ENCODE data around the gene SLC23A3. TPM values are rescaled to one million over a fixed set of nuclear protein-coding genes. Genes with fewer than 3 reads are reported as not detected.

Gene SLC23A3
- total and polyA plus RNA-seq, 2 experiments from 2014 or later, result 0.58 to 1.2 TPM

DNA sequence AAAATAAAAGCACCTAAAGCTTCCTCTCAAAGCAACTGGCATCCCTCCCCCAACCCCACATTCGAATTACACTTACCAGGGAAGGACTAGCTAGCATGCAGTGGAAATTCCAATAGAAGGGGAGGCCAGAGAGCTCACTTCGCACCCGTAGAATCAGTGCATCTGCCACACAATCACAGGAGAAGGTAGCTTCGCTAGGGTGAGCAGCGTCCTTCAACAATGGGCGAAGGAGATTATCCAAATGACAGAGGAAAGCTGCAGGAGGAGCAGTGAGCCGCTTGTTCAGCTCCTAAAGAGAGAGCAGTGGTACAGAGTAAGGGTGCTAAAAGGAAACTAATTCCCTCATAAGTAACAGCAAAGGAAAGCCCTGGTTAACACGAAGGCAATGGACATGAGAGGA lies 12.4 kb downstream of the SLC23A3 start:
- Histone ChIP-seq H3K27ac (no peak overlapping the region), H3K79me2 (ENCODE audit: insufficient read depth) (no peaks in the 10 kb centered on the region), H3K4me1 (ENCODE audit: insufficient read depth) (peaks cover 14% of the 10 kb centered on the region), H3K9me3 (ENCODE audit: low read depth) (no peaks in the 10 kb centered on the region), H3K9ac (no peak overlapping the region), H3F3A (ENCODE audit: insufficient read depth) (peaks cover 5% of the 10 kb centered on the region; the same call in 1 of the 2 replicates), H3K4me3 (no peak overlapping the region), H3K4me2 (ENCODE audit: unreplicated experiment) (no peak overlapping the region), H3K36me3 (ENCODE audit: low read depth) (no peaks in the 10 kb centered on the region), H2AFZ (no peak overlapping the region), H4K20me1 (ENCODE audit: insufficient read depth) (no peaks in the 10 kb centered on the region), H3K27me3 (replicated peaks; ENCODE audit: insufficient read depth) (no peaks in the 10 kb centered on the region), H3K9me2 (ENCODE audit: insufficient read depth) (no peaks in the 10 kb centered on the region)
- in situ Hi-C loops (cut with MboI), result no loop called here
- DNase-seq, result no peak
- WGBS, 2 experiments (ENCODE audit: low coverage in 1 of 2, low lambda C conversion rate in 2 of 2, missing lambda C conversion rate in 2 of 2), result 90 to 94% methylated on average over 8 of the region's 8 CpGs
- no peak for TF ChIP-seq EZH2phosphoT487 (IDR thresholded peaks at IDR 0.05; ENCODE audit: insufficient read depth, low read depth)
- no peak for TF ChIP-seq EZH2 (IDR thresholded peaks at IDR 0.05; ENCODE audit: insufficient read depth, poor library complexity, severe bottlenecking)

GRCh38 chr2:219155054-219155644 lies 14.7 kb downstream of the SLC23A3 start:
- peak; percentile 87 for DNase-seq
- no peak overlapping the region for H3K27ac ChIP-seq
- H3K4me3 ChIP-seq, result no peak overlapping the region
- H2AFZ ChIP-seq, result no peak overlapping the region
- H4K20me1 ChIP-seq (ENCODE audit: insufficient read depth), result no peaks in the 10 kb centered on the region
- 0 to 4% methylated on average over 4 of the region's 4 CpGs for WGBS, 2 experiments (ENCODE audit: low coverage in 1 of 2, low lambda C conversion rate in 2 of 2, missing lambda C conversion rate in 2 of 2)
- peaks cover 14% of the 10 kb centered on the region for H3K4me1 ChIP-seq (ENCODE audit: insufficient read depth)
- no peak overlapping the region for H3K4me2 ChIP-seq (ENCODE audit: unreplicated experiment)
- no peaks in the 10 kb centered on the region for H3K9me2 ChIP-seq (ENCODE audit: insufficient read depth)
- H3K27me3 ChIP-seq (replicated peaks; ENCODE audit: insufficient read depth), result no peaks in the 10 kb centered on the region
- no peaks in the 10 kb centered on the region for H3K36me3 ChIP-seq (ENCODE audit: low read depth)
- TF ChIP-seq EZH2phosphoT487 (IDR thresholded peaks at IDR 0.05; ENCODE audit: insufficient read depth, low read depth), result no peak
- no peak for TF ChIP-seq EZH2 (IDR thresholded peaks at IDR 0.05; ENCODE audit: insufficient read depth, poor library complexity, severe bottlenecking)
- H3K9ac ChIP-seq, result no peak overlapping the region
- H3F3A ChIP-seq (ENCODE audit: insufficient read depth), result peaks cover 5% of the 10 kb centered on the region; the same call in 1 of the 2 replicates
- no peaks in the 10 kb centered on the region for H3K9me3 ChIP-seq (ENCODE audit: low read depth)
- no peaks in the 10 kb centered on the region for H3K79me2 ChIP-seq (ENCODE audit: insufficient read depth)
- in situ Hi-C loops (cut with MboI), result no loop called here

GRCh38 chr2:219149667-219150066 lies 20.2 kb downstream of the SLC23A3 start:
- Histone ChIP-seq H4K20me1 (ENCODE audit: insufficient read depth) (no peaks in the 10 kb centered on the region), H3K27me3 (replicated peaks; ENCODE audit: insufficient read depth) (no peaks in the 10 kb centered on the region), H3K27ac (no peak overlapping the region), H3K4me1 (ENCODE audit: insufficient read depth) (no peaks in the 10 kb centered on the region), H3K79me2 (ENCODE audit: insufficient read depth) (no peaks in the 10 kb centered on the region), H3K4me2 (ENCODE audit: unreplicated experiment) (no peak overlapping the region), H3K36me3 (ENCODE audit: low read depth) (no peaks in the 10 kb centered on the region), H3K9me2 (ENCODE audit: insufficient read depth) (no peaks in the 10 kb centered on the region), H2AFZ (no peak overlapping the region), H3K9ac (no peak overlapping the region), H3F3A (ENCODE audit: insufficient read depth) (no peaks in the 10 kb centered on the region), H3K9me3 (ENCODE audit: low read depth) (no peaks in the 10 kb centered on the region), H3K4me3 (no peak overlapping the region)
- no peak for DNase-seq
- in situ Hi-C loops (cut with MboI), result no loop called here
- 26 to 29% methylated on average over 1 of the region's 1 CpG for WGBS, 2 experiments (ENCODE audit: low coverage in 1 of 2, low lambda C conversion rate in 2 of 2, missing lambda C conversion rate in 2 of 2)
- TF ChIP-seq EZH2phosphoT487 (IDR thresholded peaks at IDR 0.05; ENCODE audit: insufficient read depth, low read depth) (no peak), EZH2 (IDR thresholded peaks at IDR 0.05; ENCODE audit: insufficient read depth, poor library complexity, severe bottlenecking) (no peak)

- Histone ChIP-seq H3F3A (ENCODE audit: insufficient read depth) (peaks cover 15% of the 10 kb centered on the region; the same call in 1 of the 2 replicates), H4K20me1 (ENCODE audit: insufficient read depth) (no peaks in the 10 kb centered on the region), H3K9me3 (ENCODE audit: low read depth) (no peaks in the 10 kb centered on the region), H3K27me3 (replicated peaks; ENCODE audit: insufficient read depth) (no peaks in the 10 kb centered on the region), H3K4me3 (no peak overlapping the region), H3K79me2 (ENCODE audit: insufficient read depth) (no peaks in the 10 kb centered on the region), H3K36me3 (ENCODE audit: low read depth) (no peaks in the 10 kb centered on the region), H2AFZ (no peak overlapping the region), H3K4me1 (ENCODE audit: insufficient read depth) (peaks cover 16% of the 10 kb centered on the region), H3K9me2 (ENCODE audit: insufficient read depth) (no peaks in the 10 kb centered on the region), H3K9ac (no peak overlapping the region), H3K4me2 (ENCODE audit: unreplicated experiment) (peak overlapping the region; percentile 37), H3K27ac (peak overlapping the region; percentile 36; the same call in 1 of the 2 replicates)
- TF ChIP-seq EZH2phosphoT487 (IDR thresholded peaks at IDR 0.05; ENCODE audit: insufficient read depth, low read depth), result no peak
- no peak for TF ChIP-seq EZH2 (IDR thresholded peaks at IDR 0.05; ENCODE audit: insufficient read depth, poor library complexity, severe bottlenecking)
- WGBS, 2 experiments (ENCODE audit: low coverage in 1 of 2, low lambda C conversion rate in 2 of 2, missing lambda C conversion rate in 2 of 2), result 32 to 38% methylated on average over 6 of the region's 6 CpGs
- in situ Hi-C loops (cut with MboI), result no loop called here
- peak; percentile 96 for DNase-seq
These were observed 27.5 kb downstream of the SLC23A3 start for GRCh38 chr2:219142329-219142728.

Data from GM23248 (cell line).